Measurements from ENCODE around the gene TAS2R20.
"Not testable (repeated sequence)": the region's sequence is repeated elsewhere in the genome, so short reads cannot be mapped to it uniquely, and the experiment has no call there.

TAS2R20 gene, protein sequence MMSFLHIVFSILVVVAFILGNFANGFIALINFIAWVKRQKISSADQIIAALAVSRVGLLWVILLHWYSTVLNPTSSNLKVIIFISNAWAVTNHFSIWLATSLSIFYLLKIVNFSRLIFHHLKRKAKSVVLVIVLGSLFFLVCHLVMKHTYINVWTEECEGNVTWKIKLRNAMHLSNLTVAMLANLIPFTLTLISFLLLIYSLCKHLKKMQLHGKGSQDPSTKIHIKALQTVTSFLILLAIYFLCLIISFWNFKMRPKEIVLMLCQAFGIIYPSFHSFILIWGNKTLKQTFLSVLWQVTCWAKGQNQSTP

GRCh38 chr12:10998204-10998603 is at the start of gene TAS2R20:
TSS of gene TAS2R20 (minus strand) at chr12:10998304. CDS start at chr12:10997875, 429 bp downstream.
- no peak for DNase-seq (ENCODE audit: low read depth in 2 of 2)

DNA sequence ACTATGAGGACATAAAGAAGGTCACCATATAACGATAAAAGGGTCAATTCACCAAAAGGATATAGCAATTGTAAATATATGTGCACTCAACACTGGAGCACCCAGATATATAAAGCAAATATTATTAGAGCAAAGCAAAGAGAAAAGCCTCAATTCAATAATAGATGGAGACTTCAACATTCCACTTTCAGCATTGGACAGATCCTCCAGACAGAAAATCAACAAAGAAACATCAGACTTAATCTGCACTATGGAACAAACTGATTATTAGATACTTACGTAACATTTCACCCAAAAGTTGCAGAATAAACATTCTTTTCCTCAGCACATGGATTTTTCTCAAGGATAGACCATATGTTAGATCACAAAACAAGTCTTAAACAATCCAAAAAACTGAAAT is 43.3 kb upstream of the TAS2R20 start:
- DNase-seq (ENCODE audit: low read depth in 2 of 2) = not testable (repeated sequence)

- DNase-seq (ENCODE audit: low read depth in 2 of 2) = no peak
Measured at GRCh38 chr12:11040162-11040561, 42.1 kb upstream of the TAS2R20 start.

GRCh38 chr12:11039171-11039570 is 41.1 kb upstream of the TAS2R20 start:
- no peak for DNase-seq (ENCODE audit: low read depth in 2 of 2)

GRCh38 chr12:11033959-11034358 is 35.9 kb upstream of the TAS2R20 start:
- not testable (repeated sequence) for DNase-seq (ENCODE audit: low read depth in 2 of 2)

DNA sequence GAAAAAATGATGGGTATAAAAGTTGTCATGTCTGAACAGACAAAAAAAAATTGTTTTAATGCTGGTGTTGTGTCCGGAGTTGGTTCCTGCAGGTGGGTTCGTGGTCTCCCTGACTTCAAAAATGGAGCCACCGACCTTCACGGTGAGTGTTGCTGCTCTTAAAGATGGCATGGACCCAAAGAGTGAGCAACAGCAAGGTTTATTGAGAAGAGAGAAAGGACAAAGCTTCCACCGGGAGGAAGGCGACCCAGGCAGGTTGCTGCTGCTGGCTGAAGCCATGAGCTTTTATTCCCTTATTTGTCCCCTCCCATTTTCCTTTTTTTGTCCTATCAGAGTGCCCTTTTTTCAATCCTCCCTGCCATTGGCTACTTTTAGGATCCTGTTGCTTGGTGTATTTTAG is 33.2 kb upstream of the TAS2R20 start, which contains the start of gene TAS2R31:
TSS of gene TAS2R31 (minus strand) at position 101 of the 400 bp plus-strand sequence. CDS start at position 29, 72 bp downstream.
- no peak for DNase-seq (ENCODE audit: low read depth in 2 of 2)

- no peak for DNase-seq (ENCODE audit: low read depth in 2 of 2)
Measured at GRCh38 chr12:11026118-11026517, 28.0 kb upstream of the TAS2R20 start.

DNA sequence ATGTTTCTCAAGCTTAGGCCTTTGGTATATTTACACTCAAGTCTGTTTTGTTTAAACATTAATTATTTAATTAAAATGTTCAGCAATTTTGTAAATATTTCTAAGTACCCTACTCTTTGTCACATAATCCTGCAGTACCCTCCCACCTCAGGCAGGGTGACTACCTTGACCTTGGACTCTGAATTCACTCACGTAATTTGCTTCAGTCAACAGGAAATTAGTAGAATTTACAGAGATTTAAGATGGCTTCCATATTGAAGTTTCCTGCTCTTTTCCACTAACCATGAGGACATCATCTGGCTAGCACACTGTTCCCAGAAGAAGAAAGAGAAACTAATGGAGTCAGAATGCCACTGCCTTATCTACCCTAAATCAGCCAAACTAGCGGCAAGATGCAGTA is 25.3 kb upstream of the TAS2R20 start:
- no peak for DNase-seq (ENCODE audit: low read depth in 2 of 2)

DNA sequence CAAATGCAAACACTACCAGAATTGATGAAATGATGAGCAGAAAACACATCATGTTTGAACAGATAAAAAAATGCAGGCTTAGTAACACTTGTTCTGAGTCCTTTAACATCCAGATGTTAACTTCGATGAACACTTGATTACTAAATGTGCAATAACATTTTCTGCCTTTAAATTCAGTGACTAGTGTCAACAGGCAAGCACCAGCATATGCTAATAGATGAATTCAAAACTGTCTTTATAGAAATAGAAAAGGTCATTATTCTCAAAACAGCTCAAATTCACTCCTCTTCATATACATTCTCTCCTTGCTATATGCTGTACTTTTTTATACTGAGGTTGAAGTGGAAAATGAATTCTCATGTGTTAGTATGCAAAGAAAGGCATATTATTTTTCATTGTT is 24.4 kb upstream of the TAS2R20 start, which contains the start of gene TAS2R19:
TSS of gene TAS2R19 (minus strand) at position 101 of the 400 bp plus-strand sequence. CDS start at position 52, 49 bp downstream.
- no peak for DNase-seq (ENCODE audit: low read depth in 2 of 2)

GRCh38 chr12:11016937-11017336 is 18.8 kb upstream of the TAS2R20 start:
- DNase-seq (ENCODE audit: low read depth in 2 of 2) = no peak

- DNase-seq (ENCODE audit: low read depth in 2 of 2) = no peak
Measured at GRCh38 chr12:11015775-11016430, 17.8 kb upstream of the TAS2R20 start.

- DNase-seq (ENCODE audit: low read depth in 2 of 2) = no peak
Measured at GRCh38 chr12:11014234-11014633, 16.1 kb upstream of the TAS2R20 start.

GRCh38 chr12:11007608-11008007 is 9.5 kb upstream of the TAS2R20 start:
- DNase-seq (ENCODE audit: low read depth in 2 of 2) = no peak

GRCh38 chr12:10994307-10994706 is 3.8 kb downstream of the TAS2R20 start:
- no peak for DNase-seq (ENCODE audit: low read depth in 2 of 2)

DNA sequence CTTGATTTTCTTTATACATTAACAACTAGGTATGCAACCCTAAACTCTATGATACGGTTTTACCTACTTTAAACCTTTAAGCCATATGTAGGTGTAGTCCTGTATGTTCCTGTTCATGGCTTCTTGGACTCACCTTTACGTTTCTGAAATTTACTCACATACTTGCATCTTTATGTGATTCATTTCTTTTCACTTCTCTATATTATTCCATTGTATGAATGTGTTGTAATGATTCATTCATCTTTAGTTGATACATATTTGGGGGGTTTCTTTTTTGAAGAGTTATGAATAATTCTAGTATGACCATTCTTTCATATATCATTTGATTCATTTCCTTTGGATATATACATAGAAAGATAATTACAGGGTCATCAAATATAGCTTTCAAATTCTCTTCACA is 9.0 kb downstream of the TAS2R20 start:
- no peak for DNase-seq (ENCODE audit: low read depth in 2 of 2)

- DNase-seq (ENCODE audit: low read depth in 2 of 2) = no peak
Measured at GRCh38 chr12:10986812-10987211, 11.3 kb downstream of the TAS2R20 start, which contains the start of gene TAS2R50. TSS of gene TAS2R50 (minus strand) at chr12:10986912. CDS start at chr12:10986860, 52 bp downstream.

- no peak for DNase-seq (ENCODE audit: low read depth in 2 of 2)
Measured at GRCh38 chr12:10982244-10982643, 15.9 kb downstream of the TAS2R20 start.

- no peak for DNase-seq (ENCODE audit: low read depth in 2 of 2)
Measured at GRCh38 chr12:10974965-10975364, 23.1 kb downstream of the TAS2R20 start.

GRCh38 chr12:10968765-10969456 is 29.2 kb downstream of the TAS2R20 start:
- no peak for DNase-seq (ENCODE audit: low read depth in 2 of 2)

DNA sequence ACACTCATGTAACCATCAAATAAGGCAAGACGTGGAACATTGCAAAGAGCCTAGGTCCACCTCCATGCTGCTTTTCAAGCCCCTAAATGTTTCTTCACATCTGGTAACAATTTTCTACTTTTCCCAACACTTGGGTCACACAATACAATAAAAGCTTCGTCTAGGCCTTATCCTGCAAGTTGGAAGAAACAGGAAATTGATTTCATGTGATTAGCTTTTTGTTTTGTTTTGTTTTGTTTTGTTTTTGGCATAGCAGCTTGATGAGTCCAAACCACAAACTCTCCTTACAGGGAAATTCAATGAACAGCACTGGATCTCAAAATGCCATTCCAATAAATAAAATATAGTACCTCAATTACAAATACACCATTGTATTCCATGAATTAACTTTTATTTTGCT is 30.7 kb downstream of the TAS2R20 start:
- no peak for DNase-seq (ENCODE audit: low read depth in 2 of 2)

DNA sequence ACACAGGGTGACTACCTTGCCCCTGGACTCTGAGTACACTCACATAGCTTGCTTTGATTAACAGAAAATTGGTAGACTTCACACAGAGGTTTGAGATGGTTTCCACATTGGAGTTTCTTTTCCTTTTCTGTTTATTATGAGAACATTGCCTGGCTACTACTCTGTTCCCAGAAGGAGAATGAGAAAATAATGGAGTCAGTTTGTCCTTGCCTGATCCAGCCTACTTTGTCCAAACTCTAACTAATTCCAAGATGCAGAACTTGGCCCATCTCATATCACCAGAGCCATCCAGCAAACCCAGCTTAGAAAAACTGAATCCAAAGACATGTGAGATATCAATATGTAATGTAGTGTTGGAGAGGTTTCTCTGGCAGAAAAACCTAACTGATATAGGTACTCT is 31.8 kb downstream of the TAS2R20 start:
- no peak for DNase-seq (ENCODE audit: low read depth in 2 of 2)

DNA sequence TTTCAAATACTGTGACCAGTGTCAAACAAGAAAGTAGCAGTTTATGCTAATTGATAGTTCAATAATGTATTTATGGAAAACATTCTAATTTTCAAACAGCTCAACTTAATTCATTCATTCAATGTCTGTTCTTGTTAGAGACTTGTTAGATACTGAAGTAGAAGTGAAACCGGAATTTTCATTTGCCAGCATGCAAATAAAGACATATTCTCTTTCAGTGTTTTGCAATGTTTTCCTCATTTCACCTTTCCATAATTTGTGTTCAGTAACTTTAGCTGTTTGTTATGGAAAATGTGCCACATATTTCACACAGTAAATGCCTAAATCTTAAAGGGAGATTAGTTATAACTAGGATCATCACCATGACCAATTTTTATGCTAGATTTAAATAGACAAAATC is 32.6 kb downstream of the TAS2R20 start:
- no peak for DNase-seq (ENCODE audit: low read depth in 2 of 2)

All from stimulated activated CD4-positive, alpha-beta T cell treated with anti-CD3 and anti-CD28 coated beads, Interleukin-1b, Interleukin-23, amount 100 ng/mL, for 1 hour (primary cell).